ENCODE data around the gene MRPL18.

DNA sequence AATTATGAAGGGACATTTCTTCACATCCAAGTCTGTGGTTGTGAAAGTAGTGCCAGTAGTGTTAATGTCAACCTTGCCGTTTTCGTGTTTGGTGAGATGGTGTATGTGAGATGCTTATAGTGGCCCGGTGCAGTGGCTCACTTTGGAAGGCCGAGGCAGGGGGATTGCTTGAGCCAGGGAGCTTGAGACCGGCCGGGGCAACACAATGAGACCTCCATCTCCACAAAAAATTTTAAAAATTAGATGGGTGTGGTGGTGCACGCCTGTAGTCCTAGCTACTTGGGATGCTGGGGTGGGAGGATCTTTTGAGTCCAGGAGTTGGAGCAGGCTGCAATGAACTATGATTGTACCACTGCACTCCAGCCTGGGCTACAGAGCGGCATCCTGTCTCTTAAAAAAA lies 47.2 kb downstream of the MRPL18 start:
- TF ChIP-seq BHLHE40 (IDR thresholded peaks at IDR 0.05; ENCODE audit: low read depth, low read length) = no peak
- TF ChIP-seq CTCF (conservative IDR thresholded peaks at IDR 0.05; ENCODE audit: low read depth, low read length) = no peak
- TF ChIP-seq MXI1 (IDR thresholded peaks at IDR 0.05; ENCODE audit: borderline replicate concordance, low read depth, low read length) = no peak
- TF ChIP-seq POLR2A (IDR thresholded peaks at IDR 0.05; ENCODE audit: low read depth, low read length) = no peak
- TF ChIP-seq RAD21 (IDR thresholded peaks at IDR 0.05; ENCODE audit: low read length) = no peak
- no peak for TF ChIP-seq NFE2L2 (IDR thresholded peaks at IDR 0.05; ENCODE audit: low read depth, low read length)
- no peak for TF ChIP-seq RCOR1 (IDR thresholded peaks at IDR 0.05; ENCODE audit: insufficient replicate concordance, low read length)
- TF ChIP-seq SMC3 (IDR thresholded peaks at IDR 0.05; ENCODE audit: low read depth, low read length) = no peak
- TF ChIP-seq MAZ (IDR thresholded peaks at IDR 0.05; ENCODE audit: borderline replicate concordance, low read depth, low read length) = no peak
- no peak for TF ChIP-seq RFX5 (IDR thresholded peaks at IDR 0.05; ENCODE audit: low read depth, low read length)
- TF ChIP-seq CHD1 (IDR thresholded peaks at IDR 0.05; ENCODE audit: low read depth, low read length) = no peak
- TF ChIP-seq FOS (IDR thresholded peaks at IDR 0.05; ENCODE audit: low read depth, low read length) = no peak
